GM19035 (cell line): ENCODE data around the gene IDUA.

Experiments
- ATAC-seq: cut with Tn5 transposase; IDR thresholded peaks from one replicate; pipeline ENCODE4 v1.9.1; 2021; ENCODE audit not compliant: unreplicated experiment

IDUA gene

GRCh38 chr4:985123-985830, 1.6 kb upstream of the IDUA start:
- no peak for ATAC-seq

GRCh38 chr4:986428-986878, 391 bp upstream of the IDUA start:
- peak; percentile 32 for ATAC-seq

GRCh38 chr4:987624-988513, 1.0 kb downstream of the IDUA start:
- no peak for ATAC-seq

- no peak for ATAC-seq
Observed at GRCh38 chr4:988726-989721, 2.2 kb downstream of the IDUA start.

GRCh38 chr4:989722-990471, 3.1 kb downstream of the IDUA start:
- ATAC-seq = no peak

- no peak for ATAC-seq
Observed at GRCh38 chr4:990746-991367, 4.0 kb downstream of the IDUA start.

GRCh38 chr4:991451-992296, 4.8 kb downstream of the IDUA start:
- no peak for ATAC-seq

- no peak for ATAC-seq
Observed at GRCh38 chr4:992297-993110, 5.7 kb downstream of the IDUA start.

GRCh38 chr4:993111-994029, 6.5 kb downstream of the IDUA start, which contains the start of gene SLC26A1:
Gene SLC26A1, minus strand, starts transcription at chr4:993404. Its CDS starts 1,701 bp downstream, at chr4:991703.
- no peak for ATAC-seq

GRCh38 chr4:995311-996026, 8.6 kb downstream of the IDUA start:
- no peak for ATAC-seq

- no peak for ATAC-seq
Observed at GRCh38 chr4:996030-996996, 9.5 kb downstream of the IDUA start.

GRCh38 chr4:996997-997374, 10.1 kb downstream of the IDUA start:
- no peak for ATAC-seq

- no peak for ATAC-seq
Observed at GRCh38 chr4:997375-998071, 10.7 kb downstream of the IDUA start.

- ATAC-seq = no peak
Observed at GRCh38 chr4:998096-998691, 11.3 kb downstream of the IDUA start.
